ENCODE measurements around the gene MYCN. TPM values are rescaled to one million over a fixed set of nuclear protein-coding genes. Genes with fewer than 3 reads are reported as not detected.
"Not testable (repeated sequence)": the region's sequence is repeated elsewhere in the genome, so short reads cannot be mapped to it uniquely, and the experiment has no call there.

Gene MYCN
- total and polyA plus RNA-seq, 12 donors = 0.24 to 2.2 (median 1.0) TPM

DNA sequence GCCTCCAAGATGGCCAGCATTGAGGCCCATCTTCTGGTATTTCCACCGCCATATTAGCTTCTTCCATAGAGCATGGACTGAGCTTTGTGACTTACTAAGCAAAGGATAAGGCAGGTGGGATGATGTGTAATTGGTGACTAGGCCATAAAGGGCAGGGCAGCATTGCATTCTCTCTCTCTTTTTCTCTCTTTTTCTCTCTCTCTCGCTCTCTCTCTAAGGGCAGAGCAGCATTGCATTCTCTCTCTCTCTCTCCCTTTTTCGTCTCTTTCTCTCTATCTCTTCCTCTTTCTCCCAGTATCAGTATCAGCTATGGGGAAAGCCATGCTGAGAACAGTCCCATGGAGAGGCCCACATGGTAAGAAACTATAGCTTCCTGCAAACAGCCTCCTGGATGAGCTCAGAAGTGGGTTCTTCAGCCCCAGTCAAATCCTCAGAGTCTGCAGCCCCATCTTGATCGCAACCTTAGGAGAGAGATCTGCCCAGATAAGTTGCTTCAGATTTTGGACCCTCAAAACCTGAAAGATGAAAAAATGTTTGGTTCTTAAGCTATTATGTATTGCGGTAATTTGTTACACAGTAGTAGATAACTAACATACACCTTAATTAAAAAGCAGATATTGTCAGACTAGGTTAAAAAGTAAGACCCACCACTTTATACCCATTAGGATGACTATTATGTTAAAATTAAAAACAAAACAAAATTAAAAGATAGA lies 39.1 kb upstream of the MYCN start:
- WGBS, 4 donors = 93 to 95% (median 94%) methylated on average over 5 of the region's 5 CpGs
- peaks cover 0 to 3% (median 0%) of the 10 kb centered on the region in 3 donors for H3K9me3 ChIP-seq (replicated peaks in 1 of 3)
- DNase-seq = peak in 1 of 7 donors; percentile 13
- H3K27ac ChIP-seq = no peak overlapping the region
- H3K4me3 ChIP-seq = no peak overlapping the region
- TF ChIP-seq POLR2A (IDR thresholded peaks at IDR 0.05) = no peak
- TF ChIP-seq, protein P1, sequence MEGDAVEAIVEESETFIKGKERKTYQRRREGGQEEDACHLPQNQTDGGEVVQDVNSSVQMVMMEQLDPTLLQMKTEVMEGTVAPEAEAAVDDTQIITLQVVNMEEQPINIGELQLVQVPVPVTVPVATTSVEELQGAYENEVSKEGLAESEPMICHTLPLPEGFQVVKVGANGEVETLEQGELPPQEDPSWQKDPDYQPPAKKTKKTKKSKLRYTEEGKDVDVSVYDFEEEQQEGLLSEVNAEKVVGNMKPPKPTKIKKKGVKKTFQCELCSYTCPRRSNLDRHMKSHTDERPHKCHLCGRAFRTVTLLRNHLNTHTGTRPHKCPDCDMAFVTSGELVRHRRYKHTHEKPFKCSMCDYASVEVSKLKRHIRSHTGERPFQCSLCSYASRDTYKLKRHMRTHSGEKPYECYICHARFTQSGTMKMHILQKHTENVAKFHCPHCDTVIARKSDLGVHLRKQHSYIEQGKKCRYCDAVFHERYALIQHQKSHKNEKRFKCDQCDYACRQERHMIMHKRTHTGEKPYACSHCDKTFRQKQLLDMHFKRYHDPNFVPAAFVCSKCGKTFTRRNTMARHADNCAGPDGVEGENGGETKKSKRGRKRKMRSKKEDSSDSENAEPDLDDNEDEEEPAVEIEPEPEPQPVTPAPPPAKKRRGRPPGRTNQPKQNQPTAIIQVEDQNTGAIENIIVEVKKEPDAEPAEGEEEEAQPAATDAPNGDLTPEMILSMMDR (IDR thresholded peaks at IDR 0.05) = no peak
- intact Hi-C loops (cut with DNase I) = no loop called here
- no peaks in the 10 kb centered on the region for H3K36me3 ChIP-seq (replicated peaks in 1 of 2)
- H3K27me3 ChIP-seq = no peaks in the 10 kb centered on the region
- H3K4me1 ChIP-seq (replicated peaks in 1 of 2) = no peaks in the 10 kb centered on the region

DNA sequence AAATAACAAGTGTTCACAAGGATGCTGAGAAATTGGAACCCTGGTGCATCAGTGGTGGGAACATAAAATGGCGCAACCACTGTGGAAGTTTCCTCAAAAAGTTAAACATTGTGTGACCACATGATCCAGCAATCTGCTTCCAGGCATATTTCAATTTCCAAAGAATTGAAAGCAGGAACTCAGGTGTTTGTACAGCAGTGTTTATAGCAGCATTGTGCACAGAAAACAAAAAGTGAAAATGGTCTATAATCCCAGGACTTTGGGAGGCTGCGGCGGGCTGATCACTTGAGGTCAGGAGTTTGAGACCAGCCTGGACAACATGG lies 38.6 kb upstream of the MYCN start:
- H3K4me1 ChIP-seq (replicated peaks in 1 of 2) = no peaks in the 10 kb centered on the region
- H3K9me3 ChIP-seq (replicated peaks in 1 of 3) = peaks cover 0 to 3% (median 0%) of the 10 kb centered on the region in 3 donors
- no peak for TF ChIP-seq POLR2A (IDR thresholded peaks at IDR 0.05)
- TF ChIP-seq, protein P1 (IDR thresholded peaks at IDR 0.05) = no peak
- WGBS, 4 donors = 66 to 99% (median 84%) methylated on average over 3 of the region's 3 CpGs
- no peak for DNase-seq
- intact Hi-C loops (cut with DNase I) = no loop called here
- no peaks in the 10 kb centered on the region for H3K27me3 ChIP-seq
- H3K27ac ChIP-seq = no peak overlapping the region
- no peaks in the 10 kb centered on the region for H3K36me3 ChIP-seq (replicated peaks in 1 of 2)
- no peak overlapping the region for H3K4me3 ChIP-seq

DNA sequence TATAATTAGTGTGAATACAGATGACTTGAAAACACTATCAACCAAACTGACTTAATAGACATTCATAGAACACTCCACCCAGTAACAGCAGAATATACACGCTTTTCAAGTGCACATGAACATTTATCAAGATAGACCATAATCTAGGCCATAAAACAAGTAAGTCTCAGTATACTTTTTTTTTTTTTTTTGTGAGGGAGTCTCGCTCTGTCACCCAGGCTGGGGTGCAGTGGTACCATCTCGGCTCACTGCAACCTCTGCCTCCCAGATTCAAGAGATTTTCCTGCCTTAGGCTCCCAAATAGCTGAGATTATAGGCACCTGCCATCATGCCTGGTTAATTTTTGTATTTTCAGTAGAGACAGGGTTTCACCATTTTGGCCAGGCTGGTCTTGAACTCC lies 36.4 kb upstream of the MYCN start:
- intact Hi-C loops (cut with DNase I); H3K36me3 ChIP-seq (replicated peaks in 1 of 2); H3K27ac ChIP-seq; H3K9me3 ChIP-seq (replicated peaks in 1 of 3); H3K27me3 ChIP-seq; DNase-seq; H3K4me1 ChIP-seq (replicated peaks in 1 of 2); H3K4me3 ChIP-seq: not testable (repeated sequence)
- WGBS, 4 donors = 84 to 92% (median 87%) methylated on average over 3 of the region's 3 CpGs

DNA sequence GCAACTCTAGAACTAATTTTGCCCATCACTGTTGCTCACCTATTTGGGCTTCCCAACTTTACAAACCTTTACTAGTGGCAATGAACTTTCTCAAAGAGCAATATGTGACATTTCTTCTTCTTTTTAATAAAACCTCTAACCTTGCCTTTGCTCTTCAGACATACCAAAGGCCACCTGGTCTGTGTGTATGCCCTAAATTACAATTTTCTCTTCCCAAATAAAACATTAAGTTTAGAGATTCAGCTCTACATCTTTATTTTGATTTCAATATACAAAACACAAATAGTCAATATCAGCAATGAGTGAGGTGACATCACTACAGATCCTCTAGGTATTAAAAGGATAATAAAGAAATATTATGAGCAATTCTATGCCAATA lies 35.1 kb upstream of the MYCN start:
- no peaks in the 10 kb centered on the region for H3K4me1 ChIP-seq (replicated peaks in 1 of 2)
- no peak overlapping the region for H3K4me3 ChIP-seq
- intact Hi-C loops (cut with DNase I) = no loop called here
- H3K9me3 ChIP-seq (replicated peaks in 1 of 3) = no peaks in the 10 kb centered on the region
- H3K27me3 ChIP-seq = no peaks in the 10 kb centered on the region
- no peak overlapping the region for H3K27ac ChIP-seq
- no peak for DNase-seq
- H3K36me3 ChIP-seq (replicated peaks in 1 of 2) = no peaks in the 10 kb centered on the region
- TF ChIP-seq, protein P1 (IDR thresholded peaks at IDR 0.05) = no peak

DNA sequence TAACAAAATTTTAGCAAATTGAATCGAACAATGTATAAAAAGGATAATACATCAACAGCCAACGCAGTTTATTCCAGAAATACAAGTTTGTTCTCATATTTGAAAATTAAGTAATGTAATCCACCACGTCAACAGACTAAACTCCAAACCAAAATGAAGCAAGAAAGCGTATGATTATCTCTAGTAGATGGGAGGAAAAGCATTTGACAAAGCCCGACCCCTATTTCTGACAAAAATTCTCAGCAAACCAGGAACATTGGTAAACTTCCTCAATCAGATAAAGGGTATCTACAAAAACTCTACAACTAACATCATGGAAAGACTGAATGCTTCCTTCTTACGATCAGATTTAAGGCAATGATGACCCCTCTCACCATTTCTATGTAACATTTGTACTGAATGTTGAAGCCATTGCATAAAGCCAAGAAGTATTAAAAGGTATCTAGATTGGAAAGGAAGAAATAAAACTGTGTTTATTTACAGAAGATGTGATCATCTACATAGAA lies 34.3 kb upstream of the MYCN start:
- Histone ChIP-seq H3K27ac (no peak overlapping the region), H3K36me3 (replicated peaks in 1 of 2) (no peaks in the 10 kb centered on the region), H3K9me3 (replicated peaks in 1 of 3) (no peaks in the 10 kb centered on the region), H3K4me3 (no peak overlapping the region), H3K4me1 (replicated peaks in 1 of 2) (no peaks in the 10 kb centered on the region), H3K27me3 (no peaks in the 10 kb centered on the region)
- DNase-seq = no peak
- 70 to 93% (median 76%) methylated on average over 6 of the region's 6 CpGs for WGBS, 4 donors
- intact Hi-C loops (cut with DNase I) = no loop called here
- no peak for TF ChIP-seq POLR2A (IDR thresholded peaks at IDR 0.05)
- TF ChIP-seq, protein P1 (IDR thresholded peaks at IDR 0.05) = no peak
